Activated gamma-delta T cell (primary cell): Measurements from ENCODE around the gene MSL3B.
"Not testable (repeated sequence)": the region's sequence is repeated elsewhere in the genome, so short reads cannot be mapped to it uniquely, and the experiment has no call there.

Source experiments
- DNase-seq: peaks from one replicate; lab custom pipeline; 2025; lab: John Stamatoyannopoulos, UW

MSL3B gene

GRCh38 chr2:233867993-233868532 lies at the start of gene MSL3B:
Gene MSL3B (minus strand): TSS chr2:233868386.
- DNase-seq = peak; percentile 25

GRCh38 chr2:233917116-233917515 lies 48.9 kb upstream of the MSL3B start, which contains the start of gene TRPM8:
Gene TRPM8 (plus strand): TSS chr2:233917373. CDS start chr2:233926538, 9,165 bp downstream.
- DNase-seq = no peak

GRCh38 chr2:233915128-233915527 lies 46.9 kb upstream of the MSL3B start:
- no peak for DNase-seq

GRCh38 chr2:233912691-233913423 lies 44.7 kb upstream of the MSL3B start:
- no peak for DNase-seq

- no peak for DNase-seq
These were observed 39.4 kb upstream of the MSL3B start for GRCh38 chr2:233907627-233908026.

GRCh38 chr2:233905945-233906344 lies 37.8 kb upstream of the MSL3B start:
- DNase-seq = no peak

- DNase-seq = no peak
These were observed 33.7 kb upstream of the MSL3B start for GRCh38 chr2:233901884-233902283.

GRCh38 chr2:233901367-233901766 lies 33.2 kb upstream of the MSL3B start:
- DNase-seq = no peak

GRCh38 chr2:233896253-233896652 lies 28.1 kb upstream of the MSL3B start:
- DNase-seq = not testable (repeated sequence)

- DNase-seq = no peak
These were observed 24.6 kb upstream of the MSL3B start for GRCh38 chr2:233892793-233893192.

- no peak for DNase-seq
These were observed 14.2 kb upstream of the MSL3B start for GRCh38 chr2:233882353-233882752.

GRCh38 chr2:233872125-233872524 lies 3.9 kb upstream of the MSL3B start:
- not testable (repeated sequence) for DNase-seq

- DNase-seq = no peak
These were observed 3.2 kb upstream of the MSL3B start for GRCh38 chr2:233871432-233871831.

GRCh38 chr2:233866479-233866878 lies 1.7 kb downstream of the MSL3B start:
- no peak for DNase-seq

- no peak for DNase-seq
These were observed 2.3 kb downstream of the MSL3B start for GRCh38 chr2:233865838-233866237.

GRCh38 chr2:233862261-233862768 lies 5.9 kb downstream of the MSL3B start:
- DNase-seq = no peak

- DNase-seq = no peak
These were observed 9.9 kb downstream of the MSL3B start for GRCh38 chr2:233858331-233858730.

GRCh38 chr2:233857511-233858141 lies 10.6 kb downstream of the MSL3B start:
- DNase-seq = no peak

- no peak for DNase-seq
These were observed 12.0 kb downstream of the MSL3B start for GRCh38 chr2:233856184-233856583.

GRCh38 chr2:233855345-233855744 lies 12.8 kb downstream of the MSL3B start:
- no peak for DNase-seq

- peak; percentile 59 for DNase-seq
These were observed 13.8 kb downstream of the MSL3B start, which contains the start of gene HJURP for GRCh38 chr2:233854241-233854981. Gene HJURP (minus strand): TSS chr2:233854535. CDS start chr2:233854500, 35 bp downstream.

GRCh38 chr2:233853883-233854240 lies 14.3 kb downstream of the MSL3B start:
- DNase-seq = no peak
